GM18520 (cell line): ENCODE measurements around the gene CHID1.

Source experiments
- ATAC-seq: cut with Tn5 transposase; IDR thresholded peaks from one replicate; pipeline ENCODE4 v1.9.1; 2021; ENCODE audit not compliant: unreplicated experiment

Gene CHID1

GRCh38 chr11:889257-889656, 21.4 kb downstream of the CHID1 start:
- no peak for ATAC-seq

- ATAC-seq = no peak
Measured at GRCh38 chr11:888310-889212, 22.0 kb downstream of the CHID1 start.

DNA sequence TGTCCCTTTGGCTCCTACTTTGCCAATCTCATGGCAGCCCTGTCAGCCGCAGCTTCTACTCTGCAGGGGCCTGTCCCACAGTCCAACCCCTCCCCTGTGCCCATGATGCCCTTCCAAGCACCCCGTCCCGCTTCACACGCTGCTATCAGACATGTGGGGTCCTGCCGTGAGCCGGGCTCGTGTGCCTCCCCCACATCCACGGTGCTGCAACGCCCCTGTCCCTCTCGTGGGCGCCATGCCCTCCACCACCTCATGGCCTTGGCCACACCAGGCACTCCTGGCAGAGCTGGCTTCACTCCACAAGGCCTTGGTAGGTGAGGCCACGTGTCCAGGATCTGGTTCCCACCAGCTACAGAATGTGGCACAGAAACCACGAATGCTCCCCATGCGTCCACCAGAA, 23.0 kb downstream of the CHID1 start:
- ATAC-seq = no peak

GRCh38 chr11:886568-886967, 24.0 kb downstream of the CHID1 start:
- no peak for ATAC-seq

- no peak for ATAC-seq
Measured at GRCh38 chr11:884578-885070, 26.0 kb downstream of the CHID1 start.

DNA sequence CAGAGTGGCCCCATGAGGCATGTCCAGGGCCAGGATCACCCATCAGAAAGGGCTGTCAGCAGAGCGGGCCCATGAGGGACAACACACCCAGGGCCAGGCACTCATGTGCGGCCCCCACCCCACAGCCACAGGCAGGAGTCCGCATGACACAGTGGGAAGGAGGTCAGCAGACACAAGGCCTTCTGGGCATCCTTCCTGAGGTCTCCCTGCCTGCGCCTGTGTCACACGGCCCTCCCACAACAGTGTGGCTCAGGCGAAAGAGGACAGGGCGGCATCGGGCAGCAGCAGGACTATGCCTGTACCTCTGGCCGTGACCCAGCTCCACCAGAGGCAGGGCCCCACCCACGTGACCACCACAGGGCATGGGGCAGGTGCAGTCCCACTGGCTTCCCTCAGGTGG, 27.1 kb downstream of the CHID1 start:
- ATAC-seq = no peak

- no peak for ATAC-seq
Measured at GRCh38 chr11:882596-882995, 28.0 kb downstream of the CHID1 start.

- ATAC-seq = no peak
Measured at GRCh38 chr11:880447-880846, 30.2 kb downstream of the CHID1 start.

- no peak for ATAC-seq
Measured at GRCh38 chr11:877565-877964, 33.0 kb downstream of the CHID1 start.

DNA sequence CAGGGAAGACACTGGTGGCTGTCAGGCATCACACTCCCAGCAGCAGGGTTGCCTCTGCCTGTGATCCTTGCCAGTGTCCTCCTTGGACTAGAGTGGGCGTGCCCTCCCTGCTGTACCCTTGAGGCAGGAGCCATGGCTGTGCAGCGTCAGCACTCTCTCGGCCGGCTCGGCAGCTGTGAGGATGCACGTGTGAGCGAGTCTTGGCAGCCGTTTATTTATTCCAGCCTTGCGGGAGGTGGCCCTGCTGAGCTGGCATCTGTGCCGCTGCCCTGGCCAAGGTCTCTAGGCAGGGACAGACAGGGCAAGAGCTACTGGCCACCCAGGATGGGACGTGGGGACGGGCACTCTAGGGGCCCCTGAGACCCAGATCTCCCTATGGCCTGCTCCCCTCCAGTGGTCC, 34.1 kb downstream of the CHID1 start:
- ATAC-seq = no peak

DNA sequence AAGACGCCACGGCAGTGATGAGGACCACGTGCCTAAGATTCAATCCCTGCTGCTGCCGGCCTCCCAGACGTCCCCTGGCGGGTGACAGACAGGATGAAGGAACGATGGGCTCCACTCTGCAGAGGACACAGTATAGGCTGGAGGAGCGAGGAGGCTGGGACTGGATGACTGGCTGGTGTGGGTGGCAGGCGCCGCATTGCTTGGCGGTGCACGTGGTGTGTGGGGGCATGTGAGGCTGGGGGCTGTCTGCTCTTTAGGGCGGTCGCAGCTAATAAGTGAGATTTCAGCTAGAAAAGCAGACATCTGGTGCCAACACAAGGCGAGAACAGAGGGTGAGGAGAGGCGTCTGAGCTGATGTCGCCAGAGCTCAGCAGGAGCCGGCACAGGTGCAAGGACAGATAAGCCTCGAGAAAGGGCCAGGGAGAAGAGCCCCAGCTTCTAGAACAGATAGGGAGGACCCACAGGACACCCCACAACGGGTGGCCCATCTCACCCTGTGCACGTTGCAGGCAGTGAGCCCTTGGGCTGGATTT, 34.8 kb downstream of the CHID1 start:
- no peak for ATAC-seq

DNA sequence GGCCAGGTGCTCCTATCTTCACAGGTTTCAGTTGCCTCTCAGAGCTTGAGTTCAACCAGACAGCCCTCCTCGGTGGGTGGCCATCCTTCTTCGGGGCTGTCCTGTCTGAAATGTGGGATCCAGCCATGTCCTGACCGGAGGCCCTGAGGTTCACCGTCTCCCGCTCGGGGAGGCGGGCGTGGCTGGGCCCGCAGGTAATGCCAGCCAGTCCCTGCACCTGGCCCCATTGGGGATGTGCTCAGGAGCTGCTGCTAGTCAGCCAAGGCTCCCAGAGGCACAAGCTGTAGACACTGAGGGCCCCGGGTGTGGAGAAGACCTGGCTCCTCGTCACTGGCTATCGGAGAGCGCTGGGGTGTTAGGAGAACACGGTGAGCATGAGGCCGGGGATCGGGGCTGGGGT, 35.4 kb downstream of the CHID1 start:
- no peak for ATAC-seq

GRCh38 chr11:873706-874105, 36.9 kb downstream of the CHID1 start:
- ATAC-seq = no peak

DNA sequence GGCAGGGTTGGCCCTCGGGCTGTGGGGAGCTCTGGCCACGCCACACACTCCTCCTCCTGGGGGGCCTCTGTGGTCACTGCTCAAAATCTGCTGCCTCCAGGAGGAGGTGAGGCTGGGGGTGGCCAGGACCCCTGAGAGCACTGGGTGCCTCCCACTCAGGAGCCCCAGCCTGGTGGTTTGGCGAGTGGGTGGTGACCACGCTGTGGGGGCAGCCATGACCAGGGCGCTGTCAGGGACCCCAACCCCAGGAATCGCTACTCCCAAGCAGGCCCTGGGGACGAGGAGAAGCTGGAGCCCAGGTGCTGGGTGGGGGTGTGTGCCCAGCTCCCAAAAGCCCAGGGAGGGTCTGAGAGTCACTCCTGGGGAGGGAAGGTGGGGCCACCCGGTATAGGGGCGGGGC, 37.8 kb downstream of the CHID1 start:
- no peak for ATAC-seq

GRCh38 chr11:871472-871871, 39.1 kb downstream of the CHID1 start:
- ATAC-seq = no peak

DNA sequence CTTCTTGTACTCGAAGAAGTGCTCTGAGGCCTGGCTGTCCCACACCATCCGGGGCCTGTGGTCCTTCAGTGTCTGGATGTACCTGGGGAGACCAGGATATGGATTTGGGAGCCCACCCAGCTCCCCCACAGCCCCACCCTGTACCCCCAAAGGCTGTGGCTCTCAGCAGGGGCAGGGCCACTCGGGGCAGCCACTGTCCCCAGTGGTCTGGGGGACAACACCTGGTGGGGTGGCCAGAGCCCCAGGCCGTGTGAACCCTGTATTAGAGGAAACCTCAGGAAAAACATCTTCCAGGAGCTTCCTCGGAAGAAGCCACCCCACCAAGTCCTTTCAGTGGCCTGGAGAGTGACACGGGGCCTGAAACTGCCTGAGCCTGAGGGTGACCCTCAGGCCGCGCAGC, 40.2 kb downstream of the CHID1 start:
- no peak for ATAC-seq

DNA sequence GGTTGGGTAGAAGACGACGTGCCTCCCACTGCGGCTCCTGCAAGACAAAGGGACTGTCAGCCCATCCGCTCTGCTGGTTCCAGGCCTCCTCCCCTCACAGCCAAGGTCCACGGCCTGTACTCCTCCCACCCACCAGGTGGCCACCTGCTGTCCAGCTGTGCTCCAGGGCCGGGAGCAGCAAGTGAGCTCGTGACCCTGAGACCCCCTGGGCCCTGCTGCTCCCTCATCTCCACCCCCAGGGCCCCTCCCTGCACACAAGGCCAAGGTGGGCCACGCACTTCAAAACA, 40.5 kb downstream of the CHID1 start:
- no peak for ATAC-seq

- no peak for ATAC-seq
Measured at GRCh38 chr11:869399-870126, 41.0 kb downstream of the CHID1 start.

- ATAC-seq = no peak
Measured at GRCh38 chr11:868802-869201, 41.8 kb downstream of the CHID1 start.

DNA sequence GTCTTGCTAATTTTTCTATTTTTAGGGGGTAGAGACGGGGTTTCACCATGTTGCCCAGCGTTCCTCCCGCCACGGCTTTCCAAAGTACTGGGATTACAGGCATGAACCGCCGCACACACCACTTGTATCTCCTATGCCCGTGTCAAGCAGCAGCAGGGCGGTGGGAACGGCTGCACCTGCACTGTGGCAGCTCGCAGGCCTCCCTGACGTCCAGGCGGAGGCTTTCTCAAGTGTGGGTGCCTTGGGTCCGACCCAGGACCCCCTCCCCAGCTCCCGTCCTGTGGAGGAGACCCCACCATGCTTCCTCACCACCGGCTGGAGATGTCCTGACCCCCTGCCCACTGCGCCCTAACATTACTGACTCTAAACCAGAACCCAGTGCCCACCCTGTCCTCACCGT, 42.2 kb downstream of the CHID1 start:
- no peak for ATAC-seq

DNA sequence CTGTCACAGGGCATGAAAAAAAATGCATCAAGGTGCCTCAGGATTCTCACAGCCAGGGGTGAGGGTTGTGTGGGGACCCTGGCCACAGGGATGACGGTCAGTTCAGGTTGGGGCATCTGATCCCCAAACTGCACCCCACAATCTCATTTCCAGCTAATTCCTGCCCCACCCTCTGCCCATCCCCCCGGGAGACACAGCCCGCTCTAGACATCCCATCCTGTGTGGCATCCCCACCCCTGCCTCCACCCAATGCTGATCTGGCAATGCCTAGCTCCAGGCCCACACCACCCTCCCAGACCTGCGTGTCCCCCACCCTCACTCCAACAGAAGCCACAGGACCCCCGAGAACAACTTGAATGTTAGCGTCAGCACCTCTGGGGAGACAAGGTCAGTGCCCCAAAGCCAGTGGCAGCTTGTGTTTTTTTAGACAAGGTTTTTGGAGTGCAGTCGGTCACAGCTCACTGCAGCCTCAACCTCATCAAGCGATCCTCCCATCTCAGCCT, 42.7 kb downstream of the CHID1 start:
- ATAC-seq = no peak

- ATAC-seq = no peak
Measured at GRCh38 chr11:866481-866880, 44.1 kb downstream of the CHID1 start.
